ENCODE measurements around the gene DVL2. TPM values are rescaled to one million over a fixed set of nuclear protein-coding genes. Genes with fewer than 3 reads are reported as not detected.
A peak's percentile ranks its signal among the peaks of the same experiment; 100 is the strongest.

The DVL2 gene
- total RNA-seq, 1 donor from 2014 or later, result 34.4 TPM

- H3K36me3 ChIP-seq (ENCODE audit: insufficient read depth, low read length), result no peaks in the 10 kb centered on the region
- H3K4me3 ChIP-seq (ENCODE audit: insufficient read depth, low read depth, low read length), result no peak overlapping the region
- peak overlapping the region; percentile 67 for H2AFZ ChIP-seq (ENCODE audit: low read depth, low read length)
- FAIRE-seq (no peak), DNase-seq (ENCODE audit: low read depth) (no peak)
- Mint-ChIP-seq H3K27me3 (ENCODE audit: low read depth, unreplicated experiment) (peaks cover 14% of the 10 kb centered on the region), H3K36me3 (ENCODE audit: low read depth, unreplicated experiment) (peaks cover 6% of the 10 kb centered on the region), H3K9me3 (ENCODE audit: unreplicated experiment) (peaks cover 3% of the 10 kb centered on the region), H3K27ac (ENCODE audit: unreplicated experiment) (peak overlapping the region; percentile 45), H3K4me1 (ENCODE audit: low read depth, unreplicated experiment) (peaks cover 3% of the 10 kb centered on the region), H3K4me3 (ENCODE audit: unreplicated experiment) (peak overlapping the region; percentile 57)
- peak overlapping the region; percentile 80 for H3K4me2 ChIP-seq (ENCODE audit: low read length)
- no peaks in the 10 kb centered on the region for H3K79me2 ChIP-seq (ENCODE audit: insufficient read depth, low read length)
- no peak overlapping the region for H3K9ac ChIP-seq (ENCODE audit: low read length)
- peaks cover 14% of the 10 kb centered on the region for H3K27me3 ChIP-seq (ENCODE audit: insufficient read depth, low read length)
- no peaks in the 10 kb centered on the region for H4K20me1 ChIP-seq (ENCODE audit: insufficient read depth, low read length)
- H3K27ac ChIP-seq (ENCODE audit: low read depth, low read length), result no peak overlapping the region
- H3K9me3 ChIP-seq (ENCODE audit: insufficient read depth, low read depth, low read length), result no peaks in the 10 kb centered on the region
- TF ChIP-seq CTCF (IDR thresholded peaks at IDR 0.05; ENCODE audit: insufficient read depth, low read depth, low read length), result no peak
- no peak for TF ChIP-seq EZH2 (IDR thresholded peaks at IDR 0.05; ENCODE audit: insufficient read depth, low read length)
- peaks cover 12% of the 10 kb centered on the region for H3K4me1 ChIP-seq (ENCODE audit: insufficient read depth, low read length)
Measured at GRCh38 chr17:7262935-7263800, 28.9 kb upstream of the DVL2 start.

- Histone ChIP-seq H3K4me1 (ENCODE audit: insufficient read depth, low read length) (peaks cover 12% of the 10 kb centered on the region), H3K27me3 (ENCODE audit: insufficient read depth, low read length) (peaks cover 14% of the 10 kb centered on the region), H3K4me3 (ENCODE audit: insufficient read depth, low read depth, low read length) (peak within 1 kb of the TSS; percentile 28), H3K4me2 (ENCODE audit: low read length) (peak within 1 kb of the TSS; percentile 80), H3K9me3 (ENCODE audit: insufficient read depth, low read depth, low read length) (no peaks in the 10 kb centered on the region), H2AFZ (ENCODE audit: low read depth, low read length) (peak within 1 kb of the TSS; percentile 67), H4K20me1 (ENCODE audit: insufficient read depth, low read length) (no peaks in the 10 kb centered on the region), H3K36me3 (ENCODE audit: insufficient read depth, low read length) (no peaks in the 10 kb centered on the region), H3K79me2 (ENCODE audit: insufficient read depth, low read length) (no peaks in the 10 kb centered on the region), H3K9ac (ENCODE audit: low read length) (peak within 1 kb of the TSS; percentile 23), H3K27ac (ENCODE audit: low read depth, low read length) (no peak within 1 kb of the TSS)
- Mint-ChIP-seq H3K4me1 (ENCODE audit: low read depth, unreplicated experiment) (peaks cover 3% of the 10 kb centered on the region), H3K27ac (ENCODE audit: unreplicated experiment) (peak within 1 kb of the TSS; percentile 45), H3K36me3 (ENCODE audit: low read depth, unreplicated experiment) (peaks cover 6% of the 10 kb centered on the region), H3K4me3 (ENCODE audit: unreplicated experiment) (peak within 1 kb of the TSS; percentile 57), H3K9me3 (ENCODE audit: unreplicated experiment) (peaks cover 3% of the 10 kb centered on the region), H3K27me3 (ENCODE audit: low read depth, unreplicated experiment) (peaks cover 14% of the 10 kb centered on the region)
- TF ChIP-seq CTCF (IDR thresholded peaks at IDR 0.05; ENCODE audit: insufficient read depth, low read depth, low read length), result no peak
- peak; percentile 89 for TF ChIP-seq EZH2 (IDR thresholded peaks at IDR 0.05; ENCODE audit: insufficient read depth, low read length)
- FAIRE-seq (no peak), DNase-seq (ENCODE audit: low read depth) (no peak)
Measured at GRCh38 chr17:7262192-7262934, 28.0 kb upstream of the DVL2 start, which contains the start of gene CLDN7. Gene CLDN7, minus strand, starts transcription at chr17:7262478. Its CDS starts 435 bp downstream, at chr17:7262043.

Measured in astrocyte (in vitro differentiated cells and primary cell).